HG02943 (cell line): Measurements from ENCODE around the gene RAB7B.
A peak's percentile ranks its signal among the peaks of the same experiment; 100 is the strongest.

Source experiments
- ATAC-seq: cut with Tn5 transposase; IDR thresholded peaks from one replicate; pipeline ENCODE4 v1.9.1; 2021; ENCODE audit warnings: mild to moderate bottlenecking, low read depth, moderate library complexity; ENCODE audit not compliant: unreplicated experiment

RAB7B gene

DNA sequence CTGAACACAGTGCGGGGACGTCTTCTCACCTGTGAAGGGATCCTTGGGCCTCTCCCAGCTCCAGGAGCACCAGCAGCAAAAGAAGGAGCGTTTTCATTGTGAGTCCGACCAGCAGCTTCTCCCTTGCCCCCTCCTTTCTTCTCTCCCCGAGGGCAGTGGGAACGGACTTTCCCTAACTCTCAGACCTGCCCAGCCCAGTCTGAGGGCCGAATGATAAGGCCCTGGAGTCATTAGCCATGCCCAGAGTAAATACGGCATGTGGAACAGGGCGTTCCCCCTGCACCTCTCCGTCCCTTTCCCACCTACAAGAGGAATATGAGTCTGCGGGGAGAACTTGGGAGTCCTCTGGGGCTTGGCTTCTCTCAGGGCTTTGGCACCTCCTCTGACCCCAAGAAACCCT is 20.5 kb upstream of the RAB7B start, which contains the start of gene CTSE:
TSS of gene CTSE (minus strand) at position 201 of the 400 bp plus-strand sequence. CDS start at position 97, 104 bp downstream.
- ATAC-seq, result no peak

DNA sequence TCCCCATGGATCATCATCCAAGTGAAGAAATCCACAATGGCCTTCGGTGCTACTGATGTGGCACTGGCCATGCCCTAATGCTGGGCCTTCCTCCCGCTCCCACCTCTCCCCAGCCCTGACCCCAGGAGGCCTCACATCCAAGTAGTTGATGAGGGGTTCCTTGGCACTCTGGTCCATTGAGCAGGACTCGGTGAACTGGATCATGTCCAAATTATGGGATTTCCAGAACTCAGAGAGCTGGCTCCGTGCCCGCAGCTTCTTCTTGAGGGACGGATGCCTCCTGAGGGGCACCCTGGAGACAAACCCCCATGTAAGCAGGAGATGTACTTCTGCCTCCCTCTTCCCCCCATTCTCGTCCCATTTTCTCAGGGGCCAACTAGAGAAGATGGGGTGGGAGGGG is 19.6 kb upstream of the RAB7B start:
- no peak for ATAC-seq

DNA sequence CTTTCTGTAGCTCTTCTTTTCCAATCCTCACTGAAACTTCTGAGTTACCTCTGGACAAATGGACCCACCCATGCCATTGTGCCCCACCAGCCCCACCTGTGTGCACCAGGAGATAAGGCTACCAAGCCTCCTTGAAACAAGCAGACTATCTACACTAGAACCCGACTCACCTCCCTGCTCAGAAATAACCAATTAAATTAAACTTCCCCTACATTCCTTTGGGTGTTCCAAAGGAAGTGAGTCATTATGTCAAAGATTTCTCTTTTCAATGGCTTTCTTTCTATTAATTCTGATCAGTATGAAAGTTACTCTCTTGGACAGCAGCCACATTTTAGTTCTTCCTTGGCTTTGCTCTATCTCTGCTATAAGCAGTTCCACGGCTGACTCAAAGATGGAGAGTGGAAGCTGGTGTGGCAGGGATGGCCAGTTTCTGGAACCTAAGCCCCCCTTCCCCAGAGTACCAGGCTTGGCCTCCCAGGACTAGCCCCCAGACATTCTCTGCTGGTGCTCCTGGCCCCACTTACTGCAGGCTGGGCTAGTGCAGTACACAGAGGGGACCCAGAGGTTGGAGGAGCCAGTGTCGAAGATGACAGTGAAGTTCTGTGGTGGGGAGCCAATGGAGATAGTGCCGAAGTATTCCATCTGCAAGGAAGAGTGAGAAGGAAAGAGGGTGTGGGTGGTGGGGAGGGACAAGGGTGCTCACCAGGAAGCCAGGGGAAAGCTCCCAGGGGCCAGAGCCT is 18.6 kb upstream of the RAB7B start:
- ATAC-seq, result no peak

DNA sequence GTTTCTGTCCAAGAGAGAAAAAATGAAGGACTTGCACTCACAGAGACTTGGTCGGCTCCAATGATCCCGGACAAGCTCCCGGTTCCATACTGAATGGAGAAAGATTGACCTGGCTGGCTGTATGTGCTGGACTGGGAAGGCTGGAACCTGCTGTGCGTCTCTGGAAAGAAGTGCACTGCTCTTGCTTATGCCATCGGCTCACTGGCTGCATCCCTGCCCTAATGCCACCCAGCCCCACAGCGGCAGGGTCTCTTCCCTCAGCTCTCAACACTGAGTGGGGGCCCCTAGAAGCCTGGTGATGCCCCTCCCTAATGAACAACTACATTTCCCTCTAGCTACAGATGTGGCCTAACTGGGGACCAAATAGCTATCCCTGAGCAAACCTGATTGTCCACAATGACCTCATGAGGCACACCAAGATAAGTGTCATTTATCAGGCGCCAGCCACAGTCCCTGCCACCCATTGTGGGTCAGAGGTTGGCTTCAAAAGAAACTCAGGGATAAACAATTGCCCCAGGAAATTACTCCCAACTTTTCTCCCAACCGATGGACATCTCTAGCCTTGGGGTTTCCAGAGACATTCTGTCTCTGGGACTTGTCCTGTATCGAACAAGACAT is 17.9 kb upstream of the RAB7B start:
- no peak for ATAC-seq

DNA sequence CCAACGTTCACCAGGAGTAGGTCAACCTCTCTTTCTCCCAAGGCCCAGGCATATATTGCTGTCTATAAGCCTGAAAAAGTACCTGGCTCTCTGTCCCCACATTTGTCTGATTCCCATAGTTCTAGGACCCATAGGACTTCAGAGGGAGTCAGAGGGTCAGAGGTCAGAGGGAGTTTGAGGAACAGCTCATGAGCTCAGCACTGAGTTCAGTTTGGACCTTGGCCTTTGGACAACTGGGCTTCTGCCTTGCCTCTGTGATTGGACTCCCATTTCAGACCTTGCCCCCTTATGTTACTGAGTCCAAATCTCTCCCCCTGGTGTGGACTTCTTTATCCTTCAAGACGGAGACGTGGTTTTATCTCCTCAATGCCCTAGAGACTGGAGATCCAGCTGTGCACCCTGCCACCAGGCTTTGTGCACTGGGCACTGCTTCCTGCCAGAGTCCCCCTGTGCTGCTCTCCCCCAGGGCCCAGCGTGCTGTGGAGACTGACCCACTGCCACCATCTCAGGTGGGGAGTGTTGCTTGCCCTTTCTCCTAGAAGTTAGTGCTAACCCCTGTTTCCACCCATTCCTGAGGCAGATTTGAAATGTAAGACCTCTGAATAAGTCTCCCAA is 17.3 kb upstream of the RAB7B start:
- ATAC-seq, result no peak

DNA sequence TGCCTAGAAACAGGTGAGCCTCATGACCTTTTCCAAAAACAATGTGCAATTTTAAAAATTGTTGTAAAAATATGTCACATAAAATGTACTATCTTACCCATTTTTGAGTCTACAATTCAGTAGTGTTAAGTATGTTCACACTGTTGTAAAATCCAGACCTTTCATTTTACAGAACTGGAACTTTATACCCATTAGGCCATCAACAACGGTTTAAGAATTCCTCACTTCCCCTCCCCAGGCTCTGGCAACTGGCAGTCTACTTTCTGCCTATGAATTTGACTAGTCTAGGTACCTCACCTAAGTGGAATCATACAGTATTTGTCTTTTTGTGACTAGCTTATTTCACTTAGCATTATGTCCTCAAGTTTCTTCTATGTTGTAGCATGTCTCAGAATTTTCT is 11.9 kb upstream of the RAB7B start:
- ATAC-seq, result no peak

DNA sequence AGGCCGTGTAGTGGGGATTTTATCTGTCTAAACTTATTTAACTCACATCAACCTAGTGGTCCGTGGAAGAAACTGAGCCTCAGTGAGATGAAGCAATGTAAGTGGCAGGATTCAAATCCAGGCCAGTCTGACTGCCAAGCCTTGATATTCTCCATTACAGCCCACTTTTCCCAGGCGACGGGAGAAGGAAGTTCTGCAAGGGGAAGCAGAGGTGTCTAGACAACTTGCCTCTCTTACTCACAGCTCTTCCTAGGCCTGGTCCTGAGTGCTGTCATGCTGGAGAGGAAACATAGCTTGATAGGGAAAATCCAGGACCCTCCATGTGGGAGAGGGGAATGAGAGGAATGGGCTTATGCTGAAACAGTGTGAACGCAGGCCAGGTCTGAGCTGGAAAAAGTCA is 11.4 kb upstream of the RAB7B start:
- no peak for ATAC-seq

DNA sequence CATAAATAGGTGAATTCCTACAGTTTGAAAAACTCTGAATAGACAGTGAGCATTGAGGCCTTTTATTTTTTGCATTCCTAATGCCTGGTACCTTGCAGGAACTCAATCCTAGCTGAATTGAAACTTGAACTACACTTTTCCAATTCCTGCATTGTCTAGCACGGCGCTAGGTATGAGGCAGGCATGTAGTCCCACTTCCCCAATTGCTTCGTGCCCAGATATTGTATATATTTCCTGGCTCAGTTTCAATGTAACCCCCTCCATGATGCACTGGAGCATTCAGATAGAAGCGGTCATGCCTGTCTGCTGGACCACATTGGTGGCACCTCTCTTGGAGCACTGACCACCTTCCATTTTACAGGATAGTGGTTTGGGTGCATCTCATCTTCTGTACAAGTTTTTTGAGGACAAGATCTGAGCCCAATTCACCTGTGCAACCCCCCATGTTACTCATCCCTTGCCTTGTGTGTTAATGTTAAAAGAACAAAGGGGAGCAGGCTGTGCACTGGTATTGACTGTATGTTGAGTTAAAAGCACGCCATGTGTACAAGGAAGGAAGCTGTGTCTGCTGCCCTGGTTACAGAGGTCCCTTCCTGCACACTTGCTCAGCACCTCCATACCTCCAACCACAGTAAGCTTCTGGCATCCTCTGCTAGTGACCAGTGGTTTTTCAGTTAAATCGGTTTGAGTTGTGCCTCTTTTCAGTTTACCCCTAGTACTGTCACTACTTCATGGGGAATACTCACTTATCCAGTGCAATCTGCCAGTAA is 10.0 kb upstream of the RAB7B start:
- ATAC-seq, result no peak

DNA sequence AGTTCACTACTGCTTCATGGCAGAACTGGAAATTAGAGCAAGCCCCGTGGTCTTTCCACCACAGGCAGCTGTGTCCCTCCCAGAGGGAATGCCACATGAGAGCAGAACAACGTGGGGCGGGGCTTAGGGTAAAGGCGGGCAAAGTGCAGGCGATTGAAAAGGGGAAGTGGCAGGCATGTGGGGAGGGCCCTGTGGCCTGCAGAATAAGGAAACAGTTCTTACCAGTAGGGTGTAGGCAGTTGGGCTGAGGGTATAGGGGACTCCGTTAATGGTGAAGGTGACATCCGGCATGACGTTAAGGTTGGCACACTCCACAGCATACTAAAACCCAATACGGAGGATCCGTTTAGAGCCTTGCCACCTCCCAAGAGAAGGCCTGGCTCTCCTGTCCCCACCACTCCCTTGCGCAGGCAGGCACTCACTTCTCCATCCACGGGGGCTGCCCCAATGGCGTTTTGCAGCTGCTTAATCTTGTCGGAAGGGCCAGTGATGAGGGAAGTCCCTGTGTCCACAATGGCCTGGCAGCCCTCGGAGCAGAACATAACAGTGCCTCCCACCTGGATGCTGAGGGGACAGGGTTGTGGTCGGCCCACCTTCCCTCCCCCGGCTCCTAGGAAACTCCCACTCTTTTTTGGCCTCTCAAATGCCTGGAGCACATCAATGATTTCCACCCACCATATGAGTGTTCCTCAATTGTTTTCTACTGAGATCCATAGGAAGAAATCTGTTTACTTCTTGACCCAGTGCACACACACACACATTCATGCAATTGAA is 9.1 kb upstream of the RAB7B start:
- ATAC-seq, result peak; percentile 90

DNA sequence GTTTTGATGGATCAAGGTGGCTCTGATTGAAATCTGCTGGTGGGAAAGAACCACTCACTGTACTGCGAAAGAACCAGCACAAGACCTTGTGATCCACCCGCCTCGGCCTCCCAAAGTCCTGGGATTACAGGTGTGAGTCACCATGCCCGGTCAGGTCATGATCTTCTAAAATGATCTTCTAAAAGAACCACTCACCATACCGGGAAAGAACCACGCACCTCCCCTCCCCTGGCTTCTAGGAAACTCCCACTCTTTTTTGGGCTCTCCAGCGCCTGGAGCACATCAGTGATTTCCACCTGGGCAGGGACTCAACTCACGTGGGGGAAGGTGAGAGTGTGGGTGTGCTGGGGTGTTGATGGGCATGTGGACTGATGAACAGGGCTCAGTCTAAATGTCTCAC is 7.9 kb upstream of the RAB7B start:
- no peak for ATAC-seq

DNA sequence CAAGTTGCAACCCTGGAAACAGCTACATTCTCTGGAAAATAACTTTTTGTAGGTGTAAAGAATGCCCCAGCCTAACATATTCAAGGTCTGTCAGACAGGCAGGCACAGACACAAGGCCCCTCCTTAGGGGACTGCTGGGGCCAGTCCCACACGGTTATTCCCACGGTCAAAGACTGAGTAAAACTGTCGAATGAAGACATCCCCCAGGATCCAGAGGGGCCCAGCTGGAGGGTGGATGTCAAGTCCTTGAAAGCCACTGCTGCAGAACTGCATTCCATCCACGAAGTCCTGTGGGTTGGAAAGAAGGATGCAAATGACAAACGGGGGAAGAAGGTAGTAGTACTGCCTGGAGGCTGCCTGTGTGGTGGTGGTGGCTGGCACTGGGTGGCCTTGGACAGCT is 6.9 kb upstream of the RAB7B start:
- no peak for ATAC-seq

DNA sequence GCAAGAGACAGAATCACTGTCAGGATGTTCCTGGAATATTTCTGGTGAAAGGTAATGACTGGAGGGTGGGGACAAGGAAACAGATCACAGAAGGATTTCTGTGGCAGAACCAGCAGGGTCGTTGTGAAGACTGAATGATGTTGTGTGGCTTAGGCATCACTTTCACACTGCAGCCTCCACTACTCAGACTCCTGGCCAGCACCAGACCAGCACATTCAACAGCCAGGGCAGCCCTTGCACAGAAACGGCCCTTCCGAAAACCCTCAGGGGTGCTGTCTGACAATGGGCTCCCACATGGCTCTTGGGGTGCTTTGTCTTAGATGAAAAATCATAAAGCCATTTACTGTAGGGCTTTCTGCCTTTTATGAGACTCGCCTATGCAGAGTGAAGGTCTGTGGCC is 3.8 kb upstream of the RAB7B start:
- no peak for ATAC-seq

DNA sequence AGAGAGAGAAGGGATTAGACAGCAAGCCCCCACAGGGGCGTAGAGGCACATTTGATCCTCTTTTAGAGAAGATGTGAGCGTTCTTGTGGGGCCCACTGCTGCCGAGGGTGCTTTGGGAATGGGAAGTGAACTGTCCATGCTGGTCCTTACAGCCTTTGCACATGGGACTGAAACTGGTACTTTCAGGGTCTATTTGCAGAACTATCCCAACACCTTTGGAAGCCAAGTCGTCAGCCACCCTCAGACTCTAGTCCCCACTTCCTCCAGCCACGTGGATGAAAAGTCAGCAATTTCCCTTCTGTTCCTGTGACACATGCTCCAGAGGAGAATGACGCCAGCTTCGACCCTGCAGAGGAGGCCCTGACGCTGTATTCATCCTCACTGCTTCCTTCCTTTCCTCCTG is 2.6 kb upstream of the RAB7B start:
- ATAC-seq, result no peak

DNA sequence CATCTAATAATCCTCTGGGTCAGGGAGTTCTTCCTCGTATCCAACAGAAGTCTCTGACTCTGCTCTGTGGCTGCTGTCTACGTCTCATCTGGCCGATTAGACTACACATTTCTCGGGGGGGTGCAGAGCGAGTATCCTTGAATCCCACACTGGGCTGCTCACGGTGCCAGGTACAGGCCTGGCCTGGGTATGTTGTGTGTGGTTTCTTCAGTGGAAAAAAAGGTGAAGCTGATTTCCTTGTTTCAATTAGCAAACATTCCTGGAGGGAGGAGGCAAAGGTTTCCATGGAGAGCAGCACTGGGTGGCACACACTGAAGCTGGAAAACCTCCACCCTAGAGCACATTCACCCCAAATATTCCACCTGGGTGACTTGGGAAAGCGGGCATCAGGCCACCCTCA is 2.0 kb upstream of the RAB7B start:
- no peak for ATAC-seq

DNA sequence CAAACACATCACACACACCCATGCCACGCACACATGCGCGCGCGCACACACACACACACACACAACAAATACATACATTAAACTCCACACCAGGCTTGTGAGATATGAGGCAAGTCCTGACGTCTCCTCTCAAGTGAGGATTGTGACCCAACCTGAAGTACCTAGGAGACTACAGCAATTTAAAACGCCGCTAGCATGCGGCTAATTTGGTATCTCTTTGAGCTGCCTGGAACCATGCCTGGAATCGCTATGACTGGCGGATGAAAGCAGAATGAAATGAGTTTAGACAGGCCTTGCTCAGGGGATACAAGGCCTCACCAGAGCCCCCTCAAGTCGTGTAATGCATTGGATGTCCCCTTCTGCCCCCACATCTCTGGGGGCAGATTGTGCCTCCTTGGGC is 1.6 kb upstream of the RAB7B start:
- no peak for ATAC-seq

DNA sequence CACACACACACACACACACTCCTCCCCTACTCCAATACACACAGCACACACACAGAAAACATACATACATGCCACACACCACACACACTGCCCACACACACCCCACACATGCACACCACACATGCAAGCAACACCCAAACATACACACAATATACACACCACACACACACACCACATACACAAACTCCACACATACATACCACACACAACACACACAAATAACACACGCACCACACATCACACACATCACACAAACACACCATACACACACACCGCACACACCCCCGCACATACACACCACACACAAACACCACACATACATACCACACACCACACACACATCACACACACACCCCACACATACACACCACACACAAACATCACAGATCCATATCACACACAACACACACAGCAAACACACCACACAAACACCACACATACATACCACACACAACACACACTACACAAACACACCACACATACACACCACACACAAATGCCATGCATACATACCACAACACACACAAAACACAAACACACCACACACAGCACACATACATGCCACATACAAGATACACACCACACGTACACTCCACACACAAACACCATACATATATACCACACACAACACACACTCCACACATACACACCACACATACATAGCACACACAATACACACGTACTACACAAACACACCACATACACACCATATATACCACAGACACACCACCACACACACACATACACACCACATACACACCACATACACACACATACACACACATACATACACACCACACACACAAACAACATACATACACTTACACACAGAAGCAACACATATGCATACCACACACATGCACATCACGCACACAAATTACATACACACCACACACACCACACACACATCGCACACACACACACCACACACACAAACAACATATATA is 932 bp upstream of the RAB7B start:
- no peak for ATAC-seq

DNA sequence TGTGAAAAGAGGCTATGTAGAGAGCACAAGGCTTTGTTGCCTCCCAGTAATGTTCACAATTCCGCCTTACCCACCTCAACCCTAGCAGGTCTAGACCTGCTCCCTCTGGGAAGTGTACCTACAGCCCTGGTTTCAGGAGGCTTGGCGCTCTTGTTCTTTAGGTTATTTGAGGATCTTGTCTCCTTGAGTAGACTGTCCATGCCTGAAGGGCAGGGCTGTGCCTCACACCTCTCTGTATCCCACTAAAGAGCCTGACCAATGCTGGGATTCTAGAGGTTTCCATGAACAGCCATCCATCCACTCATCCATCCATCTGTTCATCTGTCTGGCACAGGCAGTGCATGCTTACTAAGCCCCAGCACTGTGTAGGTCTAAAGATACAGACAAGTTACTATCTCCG is 1.0 kb downstream of the RAB7B start:
- no peak for ATAC-seq

DNA sequence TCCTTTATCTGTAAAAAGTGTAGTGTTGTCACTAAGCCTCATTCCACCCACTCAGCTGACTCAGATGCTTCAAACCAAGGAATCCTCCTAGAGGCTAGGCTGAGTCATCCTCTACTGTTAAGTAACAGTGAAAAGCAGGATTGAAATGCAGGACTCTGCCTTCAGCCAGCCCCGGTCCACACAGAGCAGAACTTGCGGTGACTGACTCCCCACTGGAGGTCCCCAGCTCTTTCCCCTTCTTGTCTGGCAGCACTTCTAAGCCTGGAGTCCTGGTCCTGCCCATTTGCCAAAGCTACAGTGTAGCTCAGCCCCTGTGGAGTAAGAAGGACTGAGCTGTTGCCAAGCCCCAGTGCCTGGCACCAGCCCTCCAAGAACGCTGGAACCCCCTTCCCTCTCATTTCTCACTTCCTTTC is 1.7 kb downstream of the RAB7B start:
- ATAC-seq, result no peak

DNA sequence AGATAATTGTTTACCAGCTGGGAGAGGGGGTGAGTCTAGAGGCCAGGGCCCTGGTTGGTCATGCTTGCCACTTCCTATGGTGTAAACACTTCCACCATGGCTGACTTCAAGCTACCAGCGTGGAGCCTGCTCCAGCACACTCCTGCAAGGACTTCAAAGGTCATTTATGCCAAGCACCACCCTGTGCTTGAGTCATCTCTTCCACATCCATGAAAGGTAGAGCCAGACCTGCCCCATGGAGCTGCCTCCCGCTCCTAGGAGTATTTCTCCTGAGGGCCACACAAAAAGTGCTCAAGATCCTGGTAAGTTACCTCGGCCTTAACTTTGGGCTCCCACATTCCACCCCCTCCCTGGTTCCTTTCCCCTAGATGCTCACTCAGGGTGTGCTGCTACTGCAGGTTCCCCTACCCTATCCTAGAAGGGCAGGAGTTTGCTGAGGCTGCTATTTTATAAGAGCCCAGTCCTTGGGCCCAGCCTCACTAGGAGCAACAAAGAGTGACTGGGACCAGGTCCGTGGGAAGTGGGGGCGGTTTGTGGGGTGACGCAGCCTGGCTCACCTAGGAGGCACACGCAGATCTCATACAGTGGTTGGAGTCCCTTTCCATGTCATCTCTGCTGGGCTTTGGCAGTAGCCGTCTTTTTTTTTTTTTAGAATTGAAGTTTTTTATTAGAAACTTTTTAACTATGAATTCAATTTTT is 2.4 kb downstream of the RAB7B start:
- no peak for ATAC-seq
